H1 (cell line): Measurements from ENCODE around the gene RECK. TPM values are rescaled to one million over a fixed set of nuclear protein-coding genes. Genes with fewer than 3 reads are reported as not detected.

ENCODE experiments used
- HDAC2 ChIP-seq, 2 experiments: fragments of 300-600 bp in 1 of 2; sonication (generic) in 1 of 2; IDR thresholded peaks; 2 replicates each; pipeline ENCODE4 v1.6.1; 2011 to 2012; ENCODE audit warnings: low read depth in 2 of 2, low read length in 2 of 2, mild to moderate bottlenecking in 2 of 2, moderate library complexity in 2 of 2, borderline replicate concordance in 1 of 2, inconsistent platforms in 1 of 2
- polyA plus RNA-seq, 7 experiments: library from polyadenylated mRNA; depleted of rRNA in 3 of 7; stranded (reverse) in 5 of 7; unstranded in 2 of 7; fragments of >200 nt in 5 of 7; fragments of 200-250 nt in 2 of 7; gene quantifications; 1 replicate in 5 of 7; 2 replicates in 1 of 7; 4 replicates in 1 of 7; pipeline versions ENCODE4 v1.2.1 to v1.2.3, GENCODE V29; 2011 to 2013; ENCODE audit warnings: missing spikeins in 2 of 7, mixed read lengths in 2 of 7
- total RNA-seq: library from RNA; stranded (reverse); fragmentation: NEBNext Ultra II Directional; extraction: Animal tissue kit (Norgen Biotek cat#: 25700); gene quantifications from 2 replicates; pipeline ENCODE4 v1.2.1, GENCODE V29; 2021

Gene RECK
- total and polyA plus RNA-seq, 2 of the 8 experiments (the other 6 are each of a cell fraction or from before 2014, with no cell fraction given) = 5.4 to 9.8 TPM

DNA sequence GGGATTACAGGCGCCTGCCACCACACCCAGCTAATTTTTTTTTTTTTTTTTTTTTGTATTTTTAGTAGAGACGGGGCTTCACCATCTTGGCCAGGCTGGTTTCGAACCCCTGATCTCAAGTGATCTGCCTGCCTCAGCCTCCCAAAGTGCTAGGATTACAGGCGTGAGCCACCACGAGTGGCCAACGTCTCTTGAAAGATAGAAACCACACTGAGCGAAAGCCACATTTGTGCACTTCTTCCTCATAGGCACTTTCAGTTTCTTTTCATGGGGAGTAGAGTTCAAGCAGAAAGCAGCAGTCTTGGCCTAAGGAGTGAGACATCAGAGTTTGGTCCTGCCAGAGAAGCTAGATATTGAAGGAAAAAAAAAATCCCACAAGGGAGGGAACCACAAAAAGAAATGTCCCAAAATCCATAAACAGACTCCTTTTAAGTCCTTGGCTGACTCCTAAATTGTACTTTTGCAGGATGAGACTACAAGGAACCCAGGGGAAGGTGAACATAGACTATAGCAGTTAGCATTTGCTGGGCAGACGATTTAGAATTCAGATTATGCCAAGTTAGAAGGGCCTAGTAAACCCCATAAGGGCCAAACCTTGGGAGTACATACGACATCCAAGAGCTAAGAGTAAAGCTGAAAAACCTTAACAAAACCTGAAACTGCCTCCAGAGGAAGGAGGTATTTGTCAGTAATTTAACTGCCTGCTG is 55.9 kb downstream of the RECK start (continued):
- no peak for TF ChIP-seq HDAC2 (IDR thresholded peaks at IDR 0.05; ENCODE audit: borderline replicate concordance in 1 of 2, low read depth in 2 of 2, low read length in 2 of 2)
